T-helper 2 cell (primary cell): ENCODE measurements around the gene ACSS1.

Experiments used
- DNase-seq, 5 experiments: peaks; one replicate each; pipeline versions ENCODE4 v3.0.0 to v3.0.0-alpha.2; 2012 to 2022

ACSS1 gene

DNA sequence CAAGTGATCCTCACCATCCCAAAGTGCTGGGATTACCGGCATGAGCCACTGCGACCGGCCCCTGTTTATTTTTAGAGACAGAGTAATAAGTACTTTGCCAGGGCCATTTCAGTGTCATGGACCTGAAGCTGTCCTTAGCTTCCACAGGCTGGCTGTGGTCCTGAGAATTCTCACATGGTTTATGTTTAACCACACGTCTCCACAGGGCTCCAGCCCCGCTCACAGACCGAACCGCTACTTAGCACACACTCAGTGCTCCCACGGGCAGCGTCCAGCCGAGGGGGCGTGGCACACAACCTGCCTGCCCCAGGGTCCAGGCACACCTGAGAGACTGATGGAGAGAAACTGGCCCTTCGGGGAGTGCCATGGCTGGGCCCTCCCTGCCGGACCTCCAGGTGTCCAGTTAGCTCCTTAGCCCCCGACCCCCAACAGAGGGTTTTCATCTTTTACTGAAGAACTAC, 11.7 kb downstream of the ACSS1 start:
- DNase-seq = no peak

DNA sequence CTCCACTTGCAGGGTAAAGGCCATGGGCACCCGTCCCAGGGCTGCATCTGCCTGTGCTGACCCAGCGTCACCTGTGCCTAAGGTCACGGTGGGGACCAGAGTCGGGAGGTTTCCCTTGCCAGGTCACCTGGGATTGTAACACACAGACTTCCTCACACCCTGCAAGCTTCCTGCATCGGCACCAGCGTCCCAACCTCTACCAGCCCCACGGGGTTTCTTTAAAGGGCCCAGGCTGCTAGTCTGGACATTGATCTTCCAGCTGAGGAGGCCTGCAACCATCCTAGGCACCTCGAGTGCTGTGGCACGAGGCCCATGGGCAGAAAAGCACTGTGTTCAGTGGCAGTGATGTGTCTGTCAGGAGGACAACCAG, 12.6 kb downstream of the ACSS1 start:
- DNase-seq = no peak

DNA sequence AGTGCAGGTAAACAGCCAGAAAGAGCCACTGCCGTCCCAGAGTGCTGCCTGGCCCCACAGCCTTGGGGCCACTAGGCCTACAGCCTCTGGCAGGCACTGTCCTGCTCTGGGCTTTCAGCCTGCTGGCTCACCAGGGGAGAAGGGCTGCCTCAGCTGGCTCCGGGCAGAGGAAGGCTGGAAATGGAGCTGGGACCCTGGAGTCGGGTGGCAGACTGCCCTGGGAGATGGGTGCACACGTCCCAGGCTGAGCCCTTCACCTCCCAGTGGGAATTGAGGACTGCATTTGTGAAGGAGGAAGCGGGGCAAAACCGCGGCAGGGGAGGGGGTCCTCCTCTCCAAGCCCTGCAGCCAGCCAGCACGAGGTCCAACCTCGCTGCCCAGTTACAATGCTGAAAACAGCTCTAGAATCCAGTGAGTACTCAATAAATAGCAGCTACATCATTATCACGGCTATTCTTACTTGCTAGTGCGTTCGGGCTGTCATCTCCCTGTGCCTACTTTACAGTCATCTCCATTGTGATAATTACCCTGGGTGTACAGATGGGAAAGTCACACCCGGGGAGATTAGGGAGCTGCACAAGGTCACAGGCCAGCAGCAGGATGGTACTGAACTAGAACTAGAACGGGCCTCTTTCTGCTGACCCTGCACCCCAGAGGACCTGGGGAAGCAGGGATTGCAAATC, 13.1 kb downstream of the ACSS1 start:
- no peak for DNase-seq

DNA sequence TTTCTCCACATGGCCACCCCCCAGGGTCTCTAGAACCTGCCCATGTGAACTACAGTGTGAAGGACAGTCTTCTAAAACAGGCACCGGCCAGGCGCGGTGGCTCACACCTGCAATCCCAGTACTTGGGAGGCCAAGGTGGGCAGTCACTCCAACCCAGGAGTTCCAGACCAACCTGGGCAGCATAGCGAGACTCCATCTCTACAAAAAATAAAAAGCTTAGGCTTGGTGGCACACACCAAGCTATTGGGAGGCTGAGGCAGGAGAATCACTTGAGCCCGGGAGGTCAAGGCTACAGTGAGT, 13.7 kb downstream of the ACSS1 start:
- DNase-seq = no peak

DNA sequence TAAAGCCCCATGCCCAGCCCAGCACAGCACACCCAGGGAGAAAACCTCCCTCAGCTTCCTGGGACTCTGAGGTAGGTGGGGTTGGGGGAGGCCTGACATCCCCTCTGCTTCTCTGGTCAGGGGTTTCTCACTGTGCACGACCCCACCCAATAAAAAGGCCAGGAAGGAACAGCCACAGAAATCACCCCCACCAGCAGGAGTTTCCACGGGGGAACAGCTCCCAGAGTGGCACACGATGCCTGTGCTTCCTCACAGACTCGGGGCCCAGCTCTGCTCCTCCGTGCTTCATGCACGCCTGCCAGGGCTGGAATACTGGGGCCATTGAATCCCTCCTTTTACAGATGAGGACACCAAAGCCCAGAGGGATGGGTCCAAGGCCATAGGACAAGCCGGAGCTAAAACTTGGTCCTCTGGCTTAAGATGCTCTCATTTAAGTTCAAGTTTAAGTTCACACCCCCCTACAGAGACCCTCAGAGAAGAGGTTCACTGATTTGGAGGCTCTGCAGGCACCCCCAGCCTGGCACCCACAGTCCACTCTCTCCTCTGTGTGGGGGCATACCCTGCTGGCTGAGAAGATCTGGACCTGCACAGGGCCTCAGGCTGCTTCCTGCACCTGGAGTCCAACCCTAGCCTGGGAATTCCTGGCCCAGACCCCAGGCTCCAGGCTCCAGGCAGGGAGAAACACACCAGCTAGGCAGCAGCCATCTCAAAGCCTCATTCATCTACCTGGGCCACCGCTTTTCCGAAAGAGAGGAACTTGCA, 14.3 kb downstream of the ACSS1 start:
- no peak for DNase-seq

DNA sequence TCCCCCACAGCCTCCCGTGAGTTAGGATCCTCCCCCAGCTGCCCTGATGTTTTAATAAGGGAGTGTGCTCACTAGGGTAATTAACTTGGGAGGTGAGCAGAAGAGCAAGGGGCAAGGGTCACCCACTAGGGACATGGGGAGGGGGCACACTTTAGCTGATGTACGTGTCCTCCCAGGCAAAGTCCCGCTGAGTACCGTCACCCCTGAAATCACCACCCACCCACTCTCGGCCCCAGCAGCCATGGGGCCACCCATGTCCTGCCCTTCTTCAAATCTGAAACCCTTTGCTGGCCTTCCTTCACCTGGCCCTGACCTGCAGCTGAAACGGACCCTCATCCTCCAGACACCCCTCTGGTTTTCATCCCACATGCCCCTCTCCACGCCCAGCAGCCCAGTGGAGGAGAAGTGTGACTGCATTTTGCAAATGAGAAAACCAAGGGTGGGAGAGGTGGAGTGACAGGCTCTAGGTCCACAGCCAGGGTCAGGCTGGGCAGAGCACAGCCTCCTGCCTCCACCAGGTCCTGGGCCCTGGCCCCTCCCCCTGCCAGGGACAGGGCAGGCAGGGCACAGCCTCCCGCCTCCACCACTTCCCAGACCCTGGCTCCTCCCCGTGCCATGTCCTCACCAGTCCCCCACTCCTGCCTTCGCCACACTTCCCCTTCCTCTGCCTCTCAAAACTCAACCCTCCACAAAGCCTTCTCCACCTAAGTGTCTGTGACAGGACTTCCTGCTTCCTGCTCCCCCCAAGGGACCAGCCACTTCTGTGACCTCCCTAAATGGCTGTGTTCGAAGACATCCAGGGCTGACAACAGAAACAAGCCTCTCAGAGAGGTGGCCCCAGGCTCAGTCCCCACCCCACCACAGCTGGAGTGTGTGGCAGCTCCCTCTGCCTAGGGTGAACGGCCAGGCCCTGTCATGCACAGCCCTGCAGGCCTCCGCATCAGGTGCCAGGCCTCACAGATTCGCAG, 15.1 kb downstream of the ACSS1 start:
- peak in 3 of 5 experiments; percentile 14 to 82 (median 67) for DNase-seq

DNA sequence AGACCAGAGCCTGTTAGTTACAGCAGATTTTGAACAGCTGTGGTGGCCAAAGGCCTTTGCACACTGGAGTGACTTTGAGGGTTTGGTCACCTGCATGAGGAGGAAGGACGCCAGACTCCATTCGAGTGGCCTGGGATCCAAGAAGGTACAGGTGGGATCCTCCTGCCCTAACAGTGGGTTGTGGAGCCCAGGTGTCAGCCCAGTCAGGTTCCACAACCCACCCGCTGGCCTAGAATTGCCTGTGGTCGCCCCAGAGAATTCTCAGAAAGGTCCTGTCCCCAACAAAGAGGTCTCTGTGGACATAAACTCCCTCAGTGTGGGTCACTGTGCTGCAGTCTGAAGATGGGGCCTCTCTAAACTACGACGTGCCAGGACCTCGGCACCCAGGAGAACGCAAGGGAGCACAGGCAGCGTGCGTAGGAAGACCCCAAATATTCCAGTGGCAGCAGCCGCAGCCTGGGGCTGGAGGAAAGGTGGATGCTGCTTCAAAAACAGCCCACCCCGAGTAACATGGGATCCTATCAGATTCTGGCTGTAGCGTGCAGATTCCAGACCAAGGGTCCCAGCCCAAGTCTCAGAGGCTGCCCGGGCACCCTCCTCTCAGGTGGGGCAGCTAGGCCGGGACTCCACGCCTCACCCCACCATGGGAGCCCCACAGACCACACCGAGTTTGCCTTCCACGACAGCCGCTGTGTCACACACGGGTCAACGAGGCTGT, 16.0 kb downstream of the ACSS1 start:
- no peak for DNase-seq

DNA sequence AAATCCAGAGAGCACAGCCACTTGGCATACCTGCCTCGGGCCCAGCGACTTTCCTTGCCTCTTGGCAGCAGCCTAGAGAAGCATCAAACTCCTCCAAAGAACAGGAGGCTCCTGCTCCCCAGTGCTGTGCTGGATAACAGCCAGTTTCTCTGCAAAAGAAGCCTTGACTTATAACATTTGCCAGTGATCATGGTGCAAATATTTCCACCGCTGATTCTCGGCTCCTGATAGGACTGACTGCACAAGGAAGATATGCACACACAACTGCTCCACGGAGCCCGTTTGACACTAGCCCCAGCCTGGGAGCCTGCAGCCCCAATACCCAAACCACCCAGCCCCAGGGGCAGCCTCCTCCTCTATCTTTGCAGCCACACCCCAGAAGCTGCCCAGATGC, 17.5 kb downstream of the ACSS1 start:
- DNase-seq = no peak

DNA sequence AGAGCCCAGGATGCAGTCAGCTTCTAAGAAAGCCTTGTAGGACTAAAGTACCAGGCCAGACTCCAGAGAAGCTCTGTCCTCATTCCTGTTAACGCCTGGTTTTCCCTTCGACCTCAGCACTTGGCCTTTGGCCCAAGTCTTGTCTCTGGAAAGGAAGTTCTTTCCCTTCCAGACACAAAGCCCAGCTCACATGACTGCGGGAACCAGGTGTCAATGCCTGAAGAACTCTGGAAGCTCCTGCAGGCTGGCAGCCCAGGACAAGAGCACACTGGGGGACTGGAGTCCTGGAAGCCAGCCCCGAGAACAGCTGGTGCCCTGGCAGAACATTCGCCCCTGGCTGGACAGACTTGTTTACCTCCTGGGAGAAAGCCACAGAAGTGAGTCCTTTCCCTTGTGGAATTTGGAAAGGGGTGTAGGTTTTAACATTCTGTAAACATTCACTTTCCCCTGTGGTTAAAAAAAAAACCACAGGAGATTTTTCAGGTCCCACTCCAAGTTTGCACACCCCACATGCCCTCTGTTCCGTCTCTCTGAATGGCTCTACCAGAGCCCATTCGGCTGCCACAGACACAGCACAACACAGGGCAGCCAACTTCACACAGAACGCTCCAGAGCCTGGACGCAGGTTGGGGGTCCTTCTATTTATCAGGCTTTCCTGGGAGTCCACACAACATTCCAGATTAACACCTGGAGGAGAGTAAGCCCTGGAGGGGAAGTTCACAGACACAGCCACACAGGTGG, 18.1 kb downstream of the ACSS1 start:
- no peak for DNase-seq

DNA sequence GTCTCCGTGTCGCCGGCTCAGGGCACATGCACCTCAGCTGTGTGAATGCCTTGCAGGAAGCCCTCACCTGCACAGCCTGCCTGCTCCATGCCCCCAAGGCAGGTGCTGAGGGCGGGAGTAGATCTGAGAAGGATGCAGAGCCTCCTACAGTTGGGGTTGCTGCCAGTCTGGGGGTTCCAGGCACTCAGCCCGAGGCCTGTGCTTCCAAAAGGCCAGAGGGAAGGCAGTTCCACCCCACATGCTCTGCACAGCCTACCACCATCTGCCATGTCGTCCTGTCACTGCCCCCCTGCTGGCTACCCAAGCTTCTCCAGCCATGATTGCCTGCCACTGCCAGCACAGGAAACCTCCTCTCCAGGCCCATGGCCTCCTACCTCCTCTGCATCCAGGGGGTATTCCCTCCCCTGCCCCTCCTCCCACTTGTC, 19.3 kb downstream of the ACSS1 start:
- no peak for DNase-seq

DNA sequence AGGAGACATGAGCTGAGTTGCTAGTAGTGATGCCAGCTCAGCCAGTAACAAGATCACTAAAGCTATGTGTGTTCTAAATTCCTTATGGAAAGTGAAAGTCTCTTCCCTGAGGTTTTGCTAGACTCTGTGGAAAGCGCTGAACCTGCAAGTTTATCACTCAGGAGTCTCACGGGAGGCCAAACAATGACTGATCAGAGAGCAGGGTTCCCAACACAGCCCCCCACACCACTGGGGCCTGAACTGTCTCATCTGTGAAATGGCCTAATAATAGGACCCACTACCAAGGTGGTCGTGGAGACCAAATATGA, 19.9 kb downstream of the ACSS1 start:
- no peak for DNase-seq

DNA sequence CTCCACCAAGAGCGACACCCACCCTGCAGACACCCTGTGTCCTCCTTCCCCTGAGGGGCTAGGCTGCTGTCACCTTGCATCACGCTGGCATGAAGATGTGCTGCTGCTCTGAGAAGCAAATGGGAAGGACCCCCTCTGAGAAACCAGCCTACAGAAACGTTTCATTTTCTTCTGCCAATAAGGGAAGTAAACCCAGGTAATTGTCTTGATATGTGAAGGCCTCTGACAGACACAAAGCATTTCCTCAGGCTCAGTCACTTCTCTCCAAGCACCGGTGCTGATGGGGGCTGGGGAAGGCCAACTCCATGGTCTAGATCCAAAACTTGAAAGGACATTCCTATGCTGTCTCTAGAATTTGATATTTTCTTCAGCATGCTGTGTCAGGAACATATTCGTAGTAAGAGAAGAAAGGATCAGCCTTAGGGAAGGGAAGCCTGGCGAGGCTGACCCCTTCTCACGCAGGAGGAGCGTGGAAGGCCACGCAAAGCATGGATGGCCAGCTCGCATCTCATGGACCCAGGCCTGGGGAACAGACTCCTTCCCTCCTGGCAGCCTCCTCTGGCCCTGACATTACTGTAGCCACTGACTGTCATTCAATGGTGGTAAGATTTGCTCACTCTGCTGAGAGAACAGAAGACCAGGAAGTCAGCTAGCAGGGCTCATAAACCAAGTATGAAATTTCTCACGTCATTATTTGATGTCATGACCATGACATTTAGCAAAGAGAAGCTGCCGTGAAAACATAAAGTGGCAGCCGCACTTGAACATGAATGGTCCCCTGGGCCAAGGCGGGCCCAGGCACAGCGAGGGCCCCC, 20.4 kb downstream of the ACSS1 start:
- DNase-seq = no peak

DNA sequence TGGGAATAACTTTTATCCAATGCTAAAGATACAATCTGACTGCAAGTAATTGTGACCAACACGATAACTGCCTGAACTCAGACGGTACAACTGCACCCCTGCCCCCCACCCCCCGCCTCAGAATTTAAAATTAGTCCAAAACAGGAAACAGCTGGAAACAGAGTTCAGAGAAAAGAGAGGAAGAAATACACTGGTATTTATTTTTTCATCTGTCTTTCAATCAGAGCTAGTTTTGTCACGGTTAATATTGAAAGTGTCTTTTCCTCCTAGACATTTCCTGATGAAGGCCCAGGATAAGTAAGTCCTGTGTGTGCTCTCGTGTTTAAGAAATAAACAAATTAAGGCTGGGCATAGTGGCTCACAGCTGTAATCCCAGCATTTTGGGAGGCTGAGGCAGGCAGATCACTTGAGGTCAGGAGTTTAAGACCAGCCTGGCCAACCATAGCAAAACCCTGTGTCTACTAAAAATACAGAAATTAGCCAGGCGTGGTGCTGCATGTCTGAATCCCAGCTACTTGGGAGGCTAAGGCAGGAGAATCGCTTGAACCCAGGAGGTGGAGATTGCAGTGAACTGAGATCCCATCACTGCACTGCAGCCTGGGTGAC, 21.5 kb downstream of the ACSS1 start:
- no peak for DNase-seq

DNA sequence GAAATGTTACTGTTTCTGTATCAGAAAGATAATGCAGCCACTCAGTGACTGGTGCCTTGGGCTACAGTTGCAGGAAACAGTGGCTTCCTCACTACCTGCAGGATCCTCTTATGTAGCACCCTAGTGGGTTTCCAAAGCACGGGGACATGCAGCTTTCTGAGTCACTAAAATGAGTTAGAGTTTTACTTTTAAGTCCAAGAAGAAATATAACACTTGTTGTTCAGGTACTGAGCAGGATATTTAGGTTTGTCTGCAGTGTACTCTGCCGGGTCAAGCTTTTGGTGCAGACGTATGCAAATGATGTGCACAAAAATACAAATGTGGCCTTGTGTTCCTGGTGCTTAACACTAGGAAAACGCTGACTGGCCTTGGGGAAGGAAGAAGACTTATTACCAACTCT, 22.0 kb downstream of the ACSS1 start:
- DNase-seq = peak in 1 of 5 experiments; percentile 62

DNA sequence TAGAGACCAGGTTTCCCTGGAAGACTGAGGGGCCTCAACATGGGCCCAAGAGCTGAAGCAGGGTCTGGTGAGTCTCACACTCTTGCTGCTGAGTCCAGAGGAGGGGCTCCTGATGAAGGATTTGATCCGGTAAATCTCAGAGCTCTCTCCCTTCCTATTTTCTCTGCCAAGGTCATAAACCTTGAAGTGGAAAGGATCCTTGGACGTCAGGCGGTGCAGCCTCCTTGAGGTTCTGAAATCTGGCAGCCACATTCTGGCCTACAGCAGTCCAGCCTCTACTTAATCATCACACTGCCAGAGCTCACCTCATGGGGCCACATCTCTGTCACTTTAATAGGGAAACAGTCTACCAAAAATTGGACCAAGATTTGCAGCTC, 24.0 kb downstream of the ACSS1 start:
- no peak for DNase-seq

DNA sequence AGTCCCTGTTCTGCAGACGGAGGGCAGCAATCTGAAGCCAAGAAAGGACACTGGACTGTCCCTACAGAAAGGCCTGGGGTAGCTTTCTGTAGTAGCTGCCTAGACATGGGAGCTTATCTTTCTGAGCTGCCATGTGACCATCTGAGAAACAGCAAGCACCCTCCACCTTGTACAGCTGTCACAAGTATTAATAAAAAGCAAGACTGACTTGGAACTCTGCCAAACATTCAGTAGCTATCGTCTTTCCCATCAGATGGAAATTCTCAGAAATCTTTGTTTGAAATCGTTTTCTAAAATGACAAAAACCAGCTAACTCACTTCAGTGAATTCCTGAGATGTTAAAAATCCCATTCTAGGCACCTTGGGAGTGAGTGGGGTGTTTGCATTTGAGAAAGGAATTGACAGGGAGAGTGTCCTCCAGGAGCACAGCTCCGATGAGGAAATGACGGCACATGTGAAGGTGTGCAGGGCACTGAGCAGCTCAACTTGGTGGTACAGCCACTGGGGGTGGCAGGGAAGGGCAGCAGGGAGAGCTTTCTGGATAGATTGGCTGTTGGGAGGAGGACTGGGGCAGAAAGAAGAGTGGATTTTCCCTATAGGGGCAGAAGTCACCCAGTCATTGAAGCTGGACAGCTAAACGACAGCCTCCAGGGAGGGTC, 24.5 kb downstream of the ACSS1 start:
- DNase-seq = no peak

DNA sequence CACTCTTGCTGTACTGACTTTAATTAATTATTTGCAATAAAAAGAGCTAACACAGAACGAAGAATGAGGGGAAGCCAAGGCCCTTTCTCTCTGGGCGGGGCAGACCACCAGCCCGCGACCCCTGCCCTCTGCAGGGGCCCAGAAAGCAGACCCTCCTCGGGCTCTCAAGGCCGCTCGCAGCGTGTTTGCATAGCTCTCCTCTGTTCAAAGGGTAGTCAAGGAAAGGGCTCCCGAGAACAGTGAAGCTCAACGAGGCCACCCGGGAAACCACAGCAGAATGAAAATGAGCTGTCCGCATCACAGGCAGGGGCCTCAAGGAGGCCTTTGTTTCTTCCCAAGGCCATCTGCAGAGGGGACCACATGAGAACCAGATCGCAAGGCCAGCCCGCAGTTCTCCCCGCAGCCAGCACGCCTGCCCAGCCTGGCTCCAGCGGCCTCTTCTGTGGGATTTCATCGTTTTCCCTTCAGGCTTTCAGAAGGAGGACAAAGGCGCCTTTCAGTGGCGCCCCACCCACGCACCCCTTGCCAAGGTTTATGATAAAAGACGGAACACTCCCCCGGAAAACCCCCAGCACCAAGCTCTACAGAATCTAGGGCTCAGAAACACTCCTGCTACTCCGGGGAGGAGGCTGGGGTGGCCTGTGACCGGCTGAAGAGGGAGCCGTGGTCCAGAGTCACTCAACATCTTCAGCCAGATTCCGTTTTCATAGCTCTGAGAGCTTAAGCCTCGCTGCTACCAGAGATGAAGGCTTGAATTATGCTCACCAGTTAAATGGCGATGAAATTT, 25.3 kb downstream of the ACSS1 start:
- no peak for DNase-seq

DNA sequence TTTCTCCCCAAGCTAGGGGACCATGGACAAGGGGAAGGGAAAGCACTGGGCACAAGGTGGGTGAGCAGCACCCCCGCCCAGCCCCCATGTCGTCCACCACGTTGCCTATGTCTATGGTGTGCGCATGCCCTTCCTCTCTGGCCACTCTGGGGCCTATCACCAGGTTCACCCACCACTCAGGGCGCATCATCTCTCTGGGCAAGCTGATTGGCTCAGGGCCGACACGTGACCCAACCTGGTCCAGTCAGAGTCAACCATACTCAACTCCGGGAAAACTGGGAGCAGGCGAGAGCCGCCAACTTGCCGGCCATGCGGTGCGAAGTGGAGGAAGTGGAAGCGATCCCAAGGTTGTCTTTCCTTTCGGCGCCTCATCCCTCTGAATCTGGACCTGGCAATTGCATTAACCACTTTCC, 25.9 kb downstream of the ACSS1 start:
- no peak for DNase-seq

DNA sequence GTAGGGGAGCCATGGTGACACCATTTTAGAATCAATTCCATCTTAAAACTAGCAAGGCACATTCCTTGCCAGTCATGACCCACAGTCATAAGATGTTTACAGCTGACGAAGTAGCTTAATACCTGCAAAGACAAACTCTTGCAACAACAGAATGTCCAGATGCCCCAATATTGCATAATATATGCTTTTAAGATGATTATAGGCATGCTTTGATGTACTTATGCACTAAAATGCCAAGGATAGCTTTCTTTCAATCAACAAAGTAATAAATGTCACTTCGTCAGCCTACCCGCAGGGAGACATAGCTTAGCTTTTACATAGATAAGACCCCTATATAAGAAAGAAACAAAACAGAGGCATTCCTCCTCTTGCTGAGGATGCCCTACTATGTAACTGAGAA, 26.7 kb downstream of the ACSS1 start:
- no peak for DNase-seq
